Measurements from ENCODE around the gene LENG8.

GRCh38 chr19:54434112-54434872 is 14.7 kb upstream of the LENG8 start:
- no peak for TF ChIP-seq POLR2A (IDR thresholded peaks at IDR 0.05)
- no peak for TF ChIP-seq CTCF (IDR thresholded peaks at IDR 0.05)
